Measurements from ENCODE around the gene COL11A2.

The COL11A2 gene

DNA sequence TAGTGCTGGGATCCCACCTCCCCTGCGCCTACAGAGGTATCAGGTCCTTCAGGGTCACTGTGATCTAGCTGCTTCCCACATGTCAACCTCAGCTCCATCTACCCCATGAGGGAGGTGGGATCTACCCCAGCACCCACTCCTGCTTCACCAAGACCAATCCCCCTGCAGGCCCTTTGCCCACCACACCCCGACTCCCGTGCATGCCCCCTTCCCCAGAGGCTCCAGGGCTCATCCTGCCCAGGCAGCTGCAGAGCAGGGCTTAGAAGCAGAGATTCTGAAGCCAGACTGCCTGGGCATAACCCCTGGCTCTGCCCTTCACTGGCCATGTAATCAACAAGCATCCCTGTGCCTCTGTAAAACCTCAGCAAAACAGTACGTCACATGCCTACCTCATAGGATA is 17.5 kb downstream of the COL11A2 start:
- TF ChIP-seq CEBPB (IDR thresholded peaks at IDR 0.05) (no peak), USF1 (IDR thresholded peaks at IDR 0.05) (no peak), ZBTB7A (IDR thresholded peaks at IDR 0.05; ENCODE audit: low read depth) (no peak), TEAD4 (IDR thresholded peaks at IDR 0.05) (no peak), EP300 (IDR thresholded peaks at IDR 0.05; ENCODE audit: borderline replicate concordance) (no peak)
- TF ChIP-seq, protein P1, sequence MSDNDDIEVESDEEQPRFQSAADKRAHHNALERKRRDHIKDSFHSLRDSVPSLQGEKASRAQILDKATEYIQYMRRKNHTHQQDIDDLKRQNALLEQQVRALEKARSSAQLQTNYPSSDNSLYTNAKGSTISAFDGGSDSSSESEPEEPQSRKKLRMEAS (IDR thresholded peaks at IDR 0.05): no peak

DNA sequence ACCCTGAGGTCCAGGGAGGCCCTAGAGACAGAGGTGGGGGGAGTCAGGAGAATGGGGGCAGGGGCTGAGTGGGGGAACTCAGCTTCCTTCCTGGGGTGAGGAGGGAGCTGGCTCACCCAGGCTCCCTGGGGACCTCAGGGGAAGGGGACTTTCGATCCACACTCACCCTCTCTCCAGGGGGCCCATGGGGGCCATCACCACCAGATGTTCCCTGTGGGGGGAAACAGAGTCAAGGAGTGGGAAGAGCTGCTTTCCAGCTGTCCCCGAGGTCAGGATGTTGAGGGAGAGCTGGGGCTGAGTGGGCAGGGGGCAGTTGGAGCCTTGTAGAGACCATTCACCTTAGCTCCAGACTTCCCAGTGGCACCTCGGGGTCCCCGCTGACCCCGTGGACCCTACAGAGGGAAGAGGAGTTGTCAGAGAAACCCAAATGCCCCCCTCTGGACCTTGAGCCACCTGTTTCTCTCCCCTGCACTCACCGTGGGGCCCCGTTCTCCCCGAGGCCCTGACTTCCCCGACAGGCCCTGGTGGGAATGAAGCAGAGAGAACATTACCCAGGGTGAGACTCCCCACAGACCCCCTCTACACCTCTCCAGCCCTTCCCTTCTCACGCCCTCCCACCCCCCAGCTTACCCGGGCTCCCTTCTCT is 18.6 kb downstream of the COL11A2 start:
- TF ChIP-seq RAD21 (IDR thresholded peaks at IDR 0.05; ENCODE audit: low read depth): no peak
- no peak for TF ChIP-seq FOXM1 (IDR thresholded peaks at IDR 0.05; ENCODE audit: borderline replicate concordance, low read depth)
- no peak for TF ChIP-seq TAF1 (IDR thresholded peaks at IDR 0.05; ENCODE audit: low read depth)
- no peak for TF ChIP-seq EGR1 (IDR thresholded peaks at IDR 0.05)
- no peak for TF ChIP-seq EP300 (IDR thresholded peaks at IDR 0.05; ENCODE audit: borderline replicate concordance)

GRCh38 chr6:33172688-33173534 is 19.4 kb downstream of the COL11A2 start:
- TF ChIP-seq RAD21 (IDR thresholded peaks at IDR 0.05; ENCODE audit: low read depth): peak; percentile 68
- TF ChIP-seq, protein P1 (IDR thresholded peaks at IDR 0.05): no peak

DNA sequence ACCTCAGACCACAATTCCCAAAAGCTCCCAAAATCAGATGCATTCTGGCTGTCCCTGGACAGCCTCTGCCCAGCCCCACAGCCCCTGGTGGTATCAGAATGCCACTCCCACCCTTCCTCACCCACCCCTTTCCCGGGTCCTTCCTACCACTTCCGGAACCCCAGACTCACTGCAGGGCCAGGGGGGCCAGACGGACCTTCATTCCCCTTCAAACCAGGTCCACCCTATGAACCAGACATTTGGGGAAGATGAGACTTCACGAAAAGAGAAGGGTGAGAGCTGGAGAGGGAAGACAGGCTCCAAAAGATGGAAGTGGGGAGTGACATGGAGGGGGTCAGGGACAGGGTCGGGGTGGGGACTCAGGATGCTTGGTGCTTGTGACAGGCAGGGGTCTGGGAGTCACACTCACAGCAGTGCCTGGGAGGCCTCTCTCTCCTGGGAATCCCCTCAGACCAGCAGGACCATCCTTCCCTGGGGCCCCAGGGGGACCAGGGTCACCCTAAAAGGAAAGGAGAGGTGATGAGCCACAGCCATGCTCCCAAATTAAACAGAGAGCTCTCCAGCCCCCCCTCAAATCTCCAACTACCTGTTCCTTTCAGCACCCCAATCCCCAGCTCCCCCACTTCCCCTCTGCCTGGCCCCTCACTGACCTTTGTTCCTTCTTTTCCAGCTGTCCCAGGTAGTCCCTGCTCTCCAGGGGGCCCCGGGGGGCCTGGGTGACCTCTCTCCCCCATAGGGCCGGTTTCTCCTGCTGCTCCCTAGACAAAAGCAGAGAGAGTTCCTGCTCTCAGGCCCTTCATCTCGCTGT is 20.2 kb downstream of the COL11A2 start:
- TF ChIP-seq TAF1 (IDR thresholded peaks at IDR 0.05; ENCODE audit: low read depth) (no peak), ZBTB7A (IDR thresholded peaks at IDR 0.05; ENCODE audit: low read depth) (no peak), CREB1 (IDR thresholded peaks at IDR 0.05; ENCODE audit: low read depth) (no peak), TCF12 (IDR thresholded peaks at IDR 0.05; ENCODE audit: low read depth) (no peak), CEBPB (IDR thresholded peaks at IDR 0.05) (no peak), EP300 (IDR thresholded peaks at IDR 0.05; ENCODE audit: borderline replicate concordance) (no peak), NFIC (IDR thresholded peaks at IDR 0.05) (no peak), EGR1 (IDR thresholded peaks at IDR 0.05) (no peak), YY1 (IDR thresholded peaks at IDR 0.05; ENCODE audit: low read depth) (no peak), TEAD4 (IDR thresholded peaks at IDR 0.05) (no peak), FOXM1 (IDR thresholded peaks at IDR 0.05; ENCODE audit: borderline replicate concordance, low read depth) (no peak), USF1 (IDR thresholded peaks at IDR 0.05) (no peak), RAD21 (IDR thresholded peaks at IDR 0.05; ENCODE audit: low read depth) (no peak)
- TF ChIP-seq, protein P1 (IDR thresholded peaks at IDR 0.05): no peak
- TF ChIP-seq, protein P2, sequence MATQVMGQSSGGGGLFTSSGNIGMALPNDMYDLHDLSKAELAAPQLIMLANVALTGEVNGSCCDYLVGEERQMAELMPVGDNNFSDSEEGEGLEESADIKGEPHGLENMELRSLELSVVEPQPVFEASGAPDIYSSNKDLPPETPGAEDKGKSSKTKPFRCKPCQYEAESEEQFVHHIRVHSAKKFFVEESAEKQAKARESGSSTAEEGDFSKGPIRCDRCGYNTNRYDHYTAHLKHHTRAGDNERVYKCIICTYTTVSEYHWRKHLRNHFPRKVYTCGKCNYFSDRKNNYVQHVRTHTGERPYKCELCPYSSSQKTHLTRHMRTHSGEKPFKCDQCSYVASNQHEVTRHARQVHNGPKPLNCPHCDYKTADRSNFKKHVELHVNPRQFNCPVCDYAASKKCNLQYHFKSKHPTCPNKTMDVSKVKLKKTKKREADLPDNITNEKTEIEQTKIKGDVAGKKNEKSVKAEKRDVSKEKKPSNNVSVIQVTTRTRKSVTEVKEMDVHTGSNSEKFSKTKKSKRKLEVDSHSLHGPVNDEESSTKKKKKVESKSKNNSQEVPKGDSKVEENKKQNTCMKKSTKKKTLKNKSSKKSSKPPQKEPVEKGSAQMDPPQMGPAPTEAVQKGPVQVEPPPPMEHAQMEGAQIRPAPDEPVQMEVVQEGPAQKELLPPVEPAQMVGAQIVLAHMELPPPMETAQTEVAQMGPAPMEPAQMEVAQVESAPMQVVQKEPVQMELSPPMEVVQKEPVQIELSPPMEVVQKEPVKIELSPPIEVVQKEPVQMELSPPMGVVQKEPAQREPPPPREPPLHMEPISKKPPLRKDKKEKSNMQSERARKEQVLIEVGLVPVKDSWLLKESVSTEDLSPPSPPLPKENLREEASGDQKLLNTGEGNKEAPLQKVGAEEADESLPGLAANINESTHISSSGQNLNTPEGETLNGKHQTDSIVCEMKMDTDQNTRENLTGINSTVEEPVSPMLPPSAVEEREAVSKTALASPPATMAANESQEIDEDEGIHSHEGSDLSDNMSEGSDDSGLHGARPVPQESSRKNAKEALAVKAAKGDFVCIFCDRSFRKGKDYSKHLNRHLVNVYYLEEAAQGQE (IDR thresholded peaks at IDR 0.05; ENCODE audit: low read depth): no peak

GRCh38 chr6:33171016-33171879 is 21.0 kb downstream of the COL11A2 start:
- TF ChIP-seq ZBTB7A (IDR thresholded peaks at IDR 0.05; ENCODE audit: low read depth) (0 out of 2 replicates have a peak, but pooled peaks have one; percentile 22), EP300 (IDR thresholded peaks at IDR 0.05; ENCODE audit: borderline replicate concordance) (no peak)

- no peak for TF ChIP-seq TEAD4 (IDR thresholded peaks at IDR 0.05)
- TF ChIP-seq TAF1 (IDR thresholded peaks at IDR 0.05; ENCODE audit: low read depth): no peak
- no peak for TF ChIP-seq NFIC (IDR thresholded peaks at IDR 0.05)
- no peak for TF ChIP-seq EP300 (IDR thresholded peaks at IDR 0.05; ENCODE audit: borderline replicate concordance)
- no peak for TF ChIP-seq TCF12 (IDR thresholded peaks at IDR 0.05; ENCODE audit: low read depth)
- no peak for TF ChIP-seq EGR1 (IDR thresholded peaks at IDR 0.05)
- TF ChIP-seq, protein P1 (IDR thresholded peaks at IDR 0.05): no peak
- no peak for TF ChIP-seq CEBPB (IDR thresholded peaks at IDR 0.05)
Measured at GRCh38 chr6:33170176-33171015, 21.9 kb downstream of the COL11A2 start.
